ENCODE measurements around the gene MS4A10. TPM values are rescaled to one million over a fixed set of nuclear protein-coding genes. Genes with fewer than 3 reads are reported as not detected.
"Not testable (repeated sequence)": the region's sequence is repeated elsewhere in the genome, so short reads cannot be mapped to it uniquely, and the experiment has no call there.

The MS4A10 gene
- total RNA-seq, 1 experiment from 2014 or later = not detected

- H3K27me3 ChIP-seq (ENCODE audit: insufficient read depth, low read length); CTCF ChIA-PET; H3K36me3 ChIP-seq (ENCODE audit: control insufficient read depth in 1 of 2, insufficient read depth in 2 of 2, low read length in 2 of 2); H3K4me1 ChIP-seq (ENCODE audit: control insufficient read depth in 1 of 2, insufficient read depth in 2 of 2, low read length in 2 of 2); H3K27ac ChIP-seq (ENCODE audit: low read depth, low read length); RAD21 ChIA-PET (ENCODE audit: low non-redundant PET in 1 of 2, low total read pairs in 2 of 2, uncharacterized antibody in 2 of 2, unreplicated experiment in 2 of 2); BruUV-seq (replicated peaks); H3K4me3 ChIP-seq (replicated peaks in 1 of 2; ENCODE audit: low read depth in 1 of 2, low read length in 2 of 2); H4K20me1 ChIP-seq (ENCODE audit: insufficient read depth); H3K9me3 ChIP-seq (ENCODE audit: control insufficient read depth in 1 of 2, insufficient read depth in 1 of 2, low read depth in 1 of 2, low read length in 2 of 2); H3K79me2 ChIP-seq (ENCODE audit: insufficient read depth, low read length); POLR2A ChIA-PET; H3K9me2 ChIP-seq (ENCODE audit: insufficient read depth); H2AFZ ChIP-seq (ENCODE audit: low read depth, low read length, poor library complexity, severe bottlenecking); H3K9ac ChIP-seq (ENCODE audit: low read length); DNase-seq (ENCODE audit: low read depth, low spot score); H3K4me2 ChIP-seq (ENCODE audit: low read length); ATAC-seq: not testable (repeated sequence)
- intact Hi-C loops (cut with micrococcal nuclease) = loop anchor here (5.0 kb wide), 1 partner anchor 491 kb away; no protein-coding TSS in a partner anchor
Observed at GRCh38 chr11:60758671-60759070, 26.5 kb upstream of the MS4A10 start.

DNA sequence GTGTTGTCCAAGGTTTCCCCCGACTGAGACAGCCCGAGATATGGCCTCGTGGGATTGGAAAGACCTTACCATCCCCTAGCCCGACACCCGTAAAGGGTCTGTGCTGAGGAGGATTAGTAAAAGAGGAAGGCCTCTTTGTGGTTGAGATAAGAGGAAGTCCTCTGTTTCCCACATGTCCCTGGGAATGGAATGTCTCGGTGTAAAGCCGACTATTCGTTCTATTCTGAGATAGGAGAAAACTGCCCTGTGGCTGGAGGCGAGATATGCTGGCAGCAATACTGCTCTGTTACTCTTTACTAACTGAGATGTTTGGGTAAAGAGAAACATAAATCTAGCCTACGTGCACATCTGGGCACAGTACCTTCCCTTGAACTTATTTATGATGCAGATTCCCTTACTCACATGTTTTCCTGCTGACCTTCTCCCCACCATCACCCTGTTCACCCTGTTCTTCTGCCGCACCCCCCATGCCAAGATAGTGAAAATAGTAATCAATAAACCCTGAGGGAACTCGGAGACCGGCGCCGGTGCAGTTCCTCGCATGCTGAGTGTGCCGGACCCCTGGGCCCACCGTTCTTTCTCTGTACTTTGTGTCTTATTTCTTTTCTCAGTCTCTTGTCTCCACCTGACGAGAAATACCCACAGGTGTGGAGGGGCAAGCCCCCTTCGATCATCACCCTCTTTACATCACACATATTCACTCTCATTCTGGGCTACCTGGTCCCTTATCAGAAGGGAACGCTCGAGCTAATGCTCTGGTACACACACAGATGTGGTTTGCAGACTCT is 25.5 kb upstream of the MS4A10 start:
- BruUV-seq (replicated peaks); POLR2A ChIA-PET; H3K4me1 ChIP-seq (ENCODE audit: control insufficient read depth in 1 of 2, insufficient read depth in 2 of 2, low read length in 2 of 2); ATAC-seq; H2AFZ ChIP-seq (ENCODE audit: low read depth, low read length, poor library complexity, severe bottlenecking); H3K9me3 ChIP-seq (ENCODE audit: control insufficient read depth in 1 of 2, insufficient read depth in 1 of 2, low read depth in 1 of 2, low read length in 2 of 2); CTCF ChIA-PET; H3K9me2 ChIP-seq (ENCODE audit: insufficient read depth); H4K20me1 ChIP-seq (ENCODE audit: insufficient read depth); H3K9ac ChIP-seq (ENCODE audit: low read length); RAD21 ChIA-PET (ENCODE audit: low non-redundant PET in 1 of 2, low total read pairs in 2 of 2, uncharacterized antibody in 2 of 2, unreplicated experiment in 2 of 2); DNase-seq (ENCODE audit: low read depth, low spot score); H3K36me3 ChIP-seq (ENCODE audit: control insufficient read depth in 1 of 2, insufficient read depth in 2 of 2, low read length in 2 of 2); H3K4me2 ChIP-seq (ENCODE audit: low read length); H3K4me3 ChIP-seq (replicated peaks in 1 of 2; ENCODE audit: low read depth in 1 of 2, low read length in 2 of 2); H3K79me2 ChIP-seq (ENCODE audit: insufficient read depth, low read length); H3K27ac ChIP-seq (ENCODE audit: low read depth, low read length); H3K27me3 ChIP-seq (ENCODE audit: insufficient read depth, low read length): not testable (repeated sequence)
- intact Hi-C loops (cut with micrococcal nuclease) = loop anchor here (5.0 kb wide), 1 partner anchor 492 kb away; no protein-coding TSS in a partner anchor

All from HCT116 (cell line).